K562 (cell line): ENCODE measurements around the gene CLDN24.

Source experiments
- ETV5 ChIP-seq: sonication (generic); formaldehyde crosslinking; IDR thresholded peaks from 2 replicates; pipeline ENCODE4 v1.4.0; 2020; ENCODE audit warnings: low read depth, mild to moderate bottlenecking, missing genetic modification reagents
- IRF9 ChIP-seq: fragments of 450-650 bp; IDR thresholded peaks from 2 replicates; pipeline ENCODE4 v1.6.1; 2016; ENCODE audit warnings: missing biosample characterization, missing genetic modification characterization
- TBL1XR1 ChIP-seq, 2 experiments: IDR thresholded peaks; 2 replicates each; pipeline ENCODE4 v1.6.1; 2012; ENCODE audit warnings: improper control_type of control experiment in 2 of 2, low read length in 2 of 2, mild to moderate bottlenecking in 1 of 2
- YY1 ChIP-seq, 3 experiments: IDR thresholded peaks; 2 replicates each; pipeline ENCODE4 v1.6.1; 2011; ENCODE audit warnings: low read length in 2 of 3, mild to moderate bottlenecking in 2 of 3, moderate library complexity in 2 of 3, borderline replicate concordance in 1 of 3, control low read depth in 1 of 3, low read depth in 1 of 3; ENCODE audit not compliant: insufficient read depth in 3 of 3, insufficient replicate concordance in 2 of 3, control insufficient read depth in 1 of 3, insufficient read length in 1 of 3; ENCODE audit errors: extremely low read depth in 1 of 3
- ZNF699 ChIP-seq: fragments of 250-450 bp; sonication (Bioruptor Pico); IDR thresholded peaks from 2 replicates; pipeline ENCODE4 v1.8.0; 2021; ENCODE audit warnings: mild to moderate bottlenecking, moderate library complexity; ENCODE audit not compliant: insufficient replicate concordance

GRCh38 chr4:183286590-183287308 lies 35.5 kb downstream of the CLDN24 start:
- no peak for TF ChIP-seq YY1 (IDR thresholded peaks at IDR 0.05; ENCODE audit: borderline replicate concordance in 1 of 3, control insufficient read depth in 1 of 3, extremely low read depth in 1 of 3, insufficient read depth in 3 of 3, insufficient read length in 1 of 3, insufficient replicate concordance in 2 of 3, low read depth in 1 of 3, low read length in 2 of 3)
- TF ChIP-seq TBL1XR1 (IDR thresholded peaks at IDR 0.05; ENCODE audit: low read length in 2 of 2) = no peak
- TF ChIP-seq IRF9 (tag) = no peak
- no peak for TF ChIP-seq ZNF699 (CRISPR knock-in tag)
- no peak for TF ChIP-seq ETV5 (CRISPR knock-in tag)
